Neural cell (in vitro differentiated cells): ENCODE results near the gene SMC1A. TPM values are rescaled to one million over a fixed set of nuclear protein-coding genes. Genes with fewer than 3 reads are reported as not detected.
"Not testable (repeated sequence)": the region's sequence is repeated elsewhere in the genome, so short reads cannot be mapped to it uniquely, and the experiment has no call there.

Source experiments
- H2AFZ ChIP-seq: fragments of 200-600, 300-800 bp; sonication (generic), shearing (Covaris generic); 2 replicates; pipeline ENCODE4 v1.6.0; 2014; ENCODE audit warnings: low read depth, mild to moderate bottlenecking, antibody characterized with exemption, low read length, moderate library complexity
- H3F3A ChIP-seq: fragments of 200-600 bp; shearing (Covaris generic); 2 replicates; pipeline ENCODE4 v1.6.1; 2016; ENCODE audit warnings: mild to moderate bottlenecking, moderate library complexity, mixed read lengths, antibody characterized with exemption, low read length; ENCODE audit not compliant: insufficient read depth, poor library complexity, severe bottlenecking
- H3K27ac ChIP-seq: fragments of 200-600, 300-800 bp; sonication (generic), shearing (Covaris generic); 2 replicates; pipeline ENCODE4 v1.5.1; 2014; ENCODE audit warnings: mild to moderate bottlenecking, low read length, moderate library complexity
- H3K27me3 ChIP-seq: fragments of 300-800, 200-600 bp; sonication (generic), shearing (Covaris generic); 2 replicates; pipeline ENCODE4 v1.6.0; 2014; ENCODE audit warnings: mild to moderate bottlenecking, low read depth, low read length, moderate library complexity; ENCODE audit not compliant: insufficient read depth
- H3K36me3 ChIP-seq: fragments of 300-800, 200-600 bp; sonication (generic), shearing (Covaris generic); 2 replicates; pipeline ENCODE4 v1.5.1; 2014; ENCODE audit warnings: mild to moderate bottlenecking, antibody characterized with exemption, low read length, moderate library complexity; ENCODE audit not compliant: insufficient read depth
- H3K4me2 ChIP-seq: fragments of 300-800, 200-600 bp; sonication (generic), shearing (Covaris generic); 2 replicates; pipeline ENCODE4 v1.6.0; 2014; ENCODE audit warnings: mild to moderate bottlenecking, low read length
- H3K4me3 ChIP-seq: fragments of 300-800, 200-600 bp; sonication (generic), shearing (Covaris generic); 2 replicates; pipeline ENCODE4 v1.5.1; 2014; ENCODE audit warnings: mild to moderate bottlenecking, low read length, moderate library complexity
- H3K79me2 ChIP-seq: fragments of 200-600 bp; shearing (Covaris generic); replicated peaks from 2 replicates; pipeline ENCODE4 v1.6.0; 2014; ENCODE audit warnings: mild to moderate bottlenecking, low read length, moderate library complexity; ENCODE audit not compliant: insufficient read depth
- H3K9ac ChIP-seq: fragments of 300-800, 200-600 bp; sonication (generic), shearing (Covaris generic); 2 replicates; pipeline ENCODE4 v1.6.1; 2016; ENCODE audit warnings: mild to moderate bottlenecking, low read length, mixed read lengths
- H3K9me2 ChIP-seq: fragments of 200-600 bp; shearing (Covaris generic); 2 replicates; pipeline ENCODE4 v1.6.1; 2016; ENCODE audit warnings: mild to moderate bottlenecking, low read length, mixed read lengths; ENCODE audit not compliant: insufficient read depth
- H3K9me3 ChIP-seq: fragments of 200-600, 300-800 bp; sonication (generic), shearing (Covaris generic); 2 replicates; pipeline ENCODE4 v1.6.1; 2016; ENCODE audit warnings: mild to moderate bottlenecking, mixed run types, low read length, moderate library complexity, mixed read lengths
- H4K20me1 ChIP-seq: fragments of 200-600 bp; shearing (Covaris generic); 2 replicates; pipeline ENCODE4 v1.6.1; 2016; ENCODE audit warnings: mild to moderate bottlenecking, mixed run types; ENCODE audit not compliant: insufficient read depth
- CTCF ChIP-seq: fragments of 450-650 bp; IDR thresholded peaks from 2 replicates; pipeline ENCODE4 v1.5.1; 2014; ENCODE audit warnings: antibody characterized with exemption, mild to moderate bottlenecking, moderate library complexity; ENCODE audit not compliant: poor library complexity, severe bottlenecking
- EP300 ChIP-seq: fragments of 450-650 bp; conservative IDR thresholded peaks from 2 replicates; pipeline ENCODE4 v1.6.1; 2014; ENCODE audit warnings: antibody characterized with exemption, mild to moderate bottlenecking, moderate library complexity; ENCODE audit not compliant: poor library complexity, severe bottlenecking
- EZH2 ChIP-seq: fragments of 200-600, 300-800 bp; shearing (Covaris generic), sonication (generic); IDR thresholded peaks from 2 replicates; pipeline ENCODE4 v1.6.1; 2014; ENCODE audit warnings: antibody characterized with exemption, low read length, borderline replicate concordance, mild to moderate bottlenecking; ENCODE audit not compliant: insufficient read depth, poor library complexity, severe bottlenecking
- MXI1 ChIP-seq: fragments of 450-650 bp; conservative IDR thresholded peaks from 2 replicates; pipeline ENCODE4 v1.6.1; 2014; ENCODE audit warnings: antibody characterized with exemption, mild to moderate bottlenecking; ENCODE audit not compliant: poor library complexity, severe bottlenecking
- POLR2AphosphoS5 ChIP-seq: IDR thresholded peaks from 2 replicates; pipeline ENCODE4 v1.6.1; 2012
- RAD21 ChIP-seq: fragments of 450-650 bp; conservative IDR thresholded peaks from 2 replicates; pipeline ENCODE4 v1.6.1; 2014; ENCODE audit warnings: antibody characterized with exemption, mild to moderate bottlenecking, moderate library complexity
- SMC3 ChIP-seq: fragments of 450-650 bp; conservative IDR thresholded peaks from 2 replicates; pipeline ENCODE4 v1.6.1; 2014; ENCODE audit warnings: antibody characterized with exemption, mild to moderate bottlenecking, moderate library complexity; ENCODE audit not compliant: poor library complexity
- TAF1 ChIP-seq: IDR thresholded peaks from 2 replicates; pipeline ENCODE4 v1.6.1; 2012; ENCODE audit warnings: low read depth
- polyA plus RNA-seq: library from polyadenylated mRNA; depleted of rRNA; stranded (reverse); fragments of >200 nt; gene quantifications from 2 replicates; pipeline ENCODE4 v1.2.3, GENCODE V29; 2014
- TF ChIP-seq, protein P1 (sequence below): IDR thresholded peaks from 2 replicates; pipeline ENCODE4 v1.6.1; 2012; ENCODE audit warnings: borderline replicate concordance

SMC1A gene
- polyA plus RNA-seq, 1 donor from 2014 or later, result 11.4 TPM

DNA sequence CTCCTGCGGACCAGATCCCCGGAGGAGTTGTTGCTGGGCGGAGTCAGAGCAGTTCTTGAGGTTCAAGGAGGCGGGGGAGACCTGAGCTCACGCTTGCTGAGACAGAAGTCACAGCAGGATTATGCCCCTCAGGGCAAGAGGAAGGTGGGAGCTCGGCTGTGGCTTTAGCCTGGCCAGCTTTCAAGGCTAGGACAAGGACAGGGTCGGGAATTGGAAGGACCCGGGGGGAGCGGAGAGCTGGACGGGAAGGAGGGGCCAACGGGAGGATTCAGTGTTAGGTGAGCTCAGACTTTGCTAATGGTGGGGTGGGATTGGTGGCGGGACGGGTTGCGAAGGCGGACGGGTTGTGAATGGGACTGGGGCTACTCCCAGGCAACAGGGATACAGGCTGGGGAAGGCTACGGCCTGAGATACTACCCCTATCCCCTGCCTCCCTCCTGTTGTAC, 430 bp upstream of the SMC1A start, which contains the start of gene RIBC1 (continued):
- no peak for TF ChIP-seq RAD21
- no peak for TF ChIP-seq POLR2AphosphoS5
- TF ChIP-seq EZH2, result no peak

DNA sequence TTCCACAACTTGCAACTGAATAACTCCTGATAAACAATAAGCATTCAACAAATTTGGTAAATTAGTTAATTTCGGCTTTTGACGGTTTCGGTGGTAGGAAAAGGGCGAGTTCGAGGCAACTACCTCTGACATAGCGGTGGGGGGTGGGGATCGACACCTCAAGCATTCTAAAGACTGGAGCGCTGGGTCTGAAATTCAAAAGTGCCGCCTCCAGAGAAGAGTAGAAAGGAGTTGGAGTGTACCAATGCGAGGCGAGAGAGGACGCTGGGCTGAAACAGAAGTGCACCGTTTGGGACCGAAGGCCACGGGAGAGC, 725 bp downstream of the SMC1A start:
- no peaks in the 10 kb centered on the region for H4K20me1 ChIP-seq
- no peaks in the 10 kb centered on the region for H3F3A ChIP-seq
- H3K4me2 ChIP-seq, result peak overlapping the region; percentile 68
- peak overlapping the region; percentile 33 for H2AFZ ChIP-seq
- H3K36me3 ChIP-seq, result no peaks in the 10 kb centered on the region
- H3K9ac ChIP-seq, result peak overlapping the region; percentile 78
- TF ChIP-seq EZH2 (no peak), POLR2AphosphoS5 (no peak), MXI1 (peak; percentile 39)
- peaks cover 16% of the 10 kb centered on the region for H3K79me2 ChIP-seq
- H3K4me3 ChIP-seq, result peak overlapping the region; percentile 77
- no peaks in the 10 kb centered on the region for H3K9me2 ChIP-seq
- no peaks in the 10 kb centered on the region for H3K9me3 ChIP-seq
- H3K27me3 ChIP-seq, result no peaks in the 10 kb centered on the region
- H3K27ac ChIP-seq, result peak overlapping the region; percentile 84

- Histone ChIP-seq H3K27ac (no peak overlapping the region), H3F3A (no peaks in the 10 kb centered on the region), H3K4me2 (peak overlapping the region; percentile 68), H3K4me3 (peak overlapping the region; percentile 77), H3K27me3 (no peaks in the 10 kb centered on the region), H2AFZ (no peak overlapping the region), H3K9me2 (no peaks in the 10 kb centered on the region), H3K36me3 (no peaks in the 10 kb centered on the region), H3K79me2 (peaks cover 16% of the 10 kb centered on the region), H3K9me3 (no peaks in the 10 kb centered on the region), H4K20me1 (no peaks in the 10 kb centered on the region), H3K9ac (no peak overlapping the region)
- TF ChIP-seq SMC3 (no peak), TAF1 (no peak), MXI1 (no peak), EZH2 (no peak), EP300 (no peak), CTCF (no peak), POLR2AphosphoS5 (no peak), RAD21 (no peak)
- TF ChIP-seq, protein P1, sequence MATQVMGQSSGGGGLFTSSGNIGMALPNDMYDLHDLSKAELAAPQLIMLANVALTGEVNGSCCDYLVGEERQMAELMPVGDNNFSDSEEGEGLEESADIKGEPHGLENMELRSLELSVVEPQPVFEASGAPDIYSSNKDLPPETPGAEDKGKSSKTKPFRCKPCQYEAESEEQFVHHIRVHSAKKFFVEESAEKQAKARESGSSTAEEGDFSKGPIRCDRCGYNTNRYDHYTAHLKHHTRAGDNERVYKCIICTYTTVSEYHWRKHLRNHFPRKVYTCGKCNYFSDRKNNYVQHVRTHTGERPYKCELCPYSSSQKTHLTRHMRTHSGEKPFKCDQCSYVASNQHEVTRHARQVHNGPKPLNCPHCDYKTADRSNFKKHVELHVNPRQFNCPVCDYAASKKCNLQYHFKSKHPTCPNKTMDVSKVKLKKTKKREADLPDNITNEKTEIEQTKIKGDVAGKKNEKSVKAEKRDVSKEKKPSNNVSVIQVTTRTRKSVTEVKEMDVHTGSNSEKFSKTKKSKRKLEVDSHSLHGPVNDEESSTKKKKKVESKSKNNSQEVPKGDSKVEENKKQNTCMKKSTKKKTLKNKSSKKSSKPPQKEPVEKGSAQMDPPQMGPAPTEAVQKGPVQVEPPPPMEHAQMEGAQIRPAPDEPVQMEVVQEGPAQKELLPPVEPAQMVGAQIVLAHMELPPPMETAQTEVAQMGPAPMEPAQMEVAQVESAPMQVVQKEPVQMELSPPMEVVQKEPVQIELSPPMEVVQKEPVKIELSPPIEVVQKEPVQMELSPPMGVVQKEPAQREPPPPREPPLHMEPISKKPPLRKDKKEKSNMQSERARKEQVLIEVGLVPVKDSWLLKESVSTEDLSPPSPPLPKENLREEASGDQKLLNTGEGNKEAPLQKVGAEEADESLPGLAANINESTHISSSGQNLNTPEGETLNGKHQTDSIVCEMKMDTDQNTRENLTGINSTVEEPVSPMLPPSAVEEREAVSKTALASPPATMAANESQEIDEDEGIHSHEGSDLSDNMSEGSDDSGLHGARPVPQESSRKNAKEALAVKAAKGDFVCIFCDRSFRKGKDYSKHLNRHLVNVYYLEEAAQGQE, result no peak
Measured at GRCh38 chrX:53421125-53421524, 1.3 kb downstream of the SMC1A start.

DNA sequence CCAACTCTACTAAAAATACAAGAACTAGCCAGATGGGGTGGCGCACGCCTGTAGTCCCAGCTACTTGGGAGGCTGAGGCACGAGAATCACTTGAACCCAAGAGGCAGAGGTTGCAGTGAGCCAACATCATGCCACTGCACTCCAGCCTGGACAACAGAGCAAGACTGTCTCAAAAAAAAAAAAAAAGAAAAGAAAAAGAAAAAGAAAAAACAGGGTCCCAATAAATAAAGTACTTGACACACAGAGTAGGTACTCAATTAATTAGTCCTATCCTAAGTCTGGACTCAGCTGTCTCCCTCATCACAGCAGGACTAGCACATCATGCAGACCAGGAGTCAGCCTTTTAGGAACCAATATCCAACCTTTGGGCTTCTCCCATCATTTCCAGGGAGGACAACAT, 2.1 kb downstream of the SMC1A start:
- H3K27ac ChIP-seq, H3F3A ChIP-seq, H3K9me2 ChIP-seq, H4K20me1 ChIP-seq, H3K4me2 ChIP-seq, H2AFZ ChIP-seq, H3K9me3 ChIP-seq, H3K36me3 ChIP-seq, H3K9ac ChIP-seq, H3K4me3 ChIP-seq, H3K27me3 ChIP-seq: not testable (repeated sequence)
- H3K79me2 ChIP-seq, result peaks cover 16% of the 10 kb centered on the region
